Measurements from ENCODE around the gene SLC6A12.
"Not testable (repeated sequence)": the region's sequence is repeated elsewhere in the genome, so short reads cannot be mapped to it uniquely, and the experiment has no call there.

Gene SLC6A12

DNA sequence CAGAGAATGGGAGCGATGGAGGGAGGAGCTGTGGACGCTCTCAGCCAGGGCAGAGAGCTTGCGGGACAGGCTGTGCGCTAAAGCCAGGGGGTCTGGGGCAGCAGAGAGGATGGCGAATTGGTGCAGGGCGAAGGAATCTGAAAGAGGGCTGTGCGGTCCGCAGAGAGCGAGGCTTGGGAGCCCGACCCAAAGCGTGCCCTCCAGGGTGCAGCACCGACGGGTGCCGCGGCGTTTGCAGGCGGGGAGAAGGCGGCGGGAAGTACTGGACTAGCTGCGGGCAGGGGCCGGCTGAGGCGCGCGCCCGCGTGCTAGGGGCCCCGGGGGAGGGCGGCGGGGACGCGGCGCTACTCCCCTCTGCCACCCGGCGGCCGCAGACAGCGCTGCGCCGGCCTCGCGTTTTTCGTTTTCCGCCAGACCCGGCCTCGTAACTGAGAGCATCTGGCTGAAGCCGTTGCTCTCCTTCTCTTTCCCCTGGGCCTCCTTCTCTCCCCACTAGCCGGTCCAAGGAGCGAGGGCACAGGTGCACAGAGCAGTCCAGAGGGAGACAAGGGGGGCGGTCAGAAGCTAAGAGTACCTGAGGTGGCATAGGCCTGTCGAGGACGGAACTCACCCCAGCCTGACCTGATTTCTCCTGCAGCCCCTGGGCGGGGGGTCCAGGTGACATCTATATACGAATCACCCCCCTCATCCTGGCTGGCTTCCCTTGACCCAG lies 24.9 kb downstream of the SLC6A12 start:
- no peak overlapping the region for H3K27ac Mint-ChIP-seq
- peak; percentile 68 for DNase-seq
- no peaks in the 10 kb centered on the region for H3K36me3 Mint-ChIP-seq (ENCODE audit: low read depth)
- peaks cover 5% of the 10 kb centered on the region for H3K4me1 Mint-ChIP-seq (ENCODE audit: low read depth)
- peaks cover 52% of the 10 kb centered on the region for H3K27me3 Mint-ChIP-seq
- H3K9me3 Mint-ChIP-seq: no peaks in the 10 kb centered on the region
- H3K4me3 Mint-ChIP-seq: peak overlapping the region; percentile 52

DNA sequence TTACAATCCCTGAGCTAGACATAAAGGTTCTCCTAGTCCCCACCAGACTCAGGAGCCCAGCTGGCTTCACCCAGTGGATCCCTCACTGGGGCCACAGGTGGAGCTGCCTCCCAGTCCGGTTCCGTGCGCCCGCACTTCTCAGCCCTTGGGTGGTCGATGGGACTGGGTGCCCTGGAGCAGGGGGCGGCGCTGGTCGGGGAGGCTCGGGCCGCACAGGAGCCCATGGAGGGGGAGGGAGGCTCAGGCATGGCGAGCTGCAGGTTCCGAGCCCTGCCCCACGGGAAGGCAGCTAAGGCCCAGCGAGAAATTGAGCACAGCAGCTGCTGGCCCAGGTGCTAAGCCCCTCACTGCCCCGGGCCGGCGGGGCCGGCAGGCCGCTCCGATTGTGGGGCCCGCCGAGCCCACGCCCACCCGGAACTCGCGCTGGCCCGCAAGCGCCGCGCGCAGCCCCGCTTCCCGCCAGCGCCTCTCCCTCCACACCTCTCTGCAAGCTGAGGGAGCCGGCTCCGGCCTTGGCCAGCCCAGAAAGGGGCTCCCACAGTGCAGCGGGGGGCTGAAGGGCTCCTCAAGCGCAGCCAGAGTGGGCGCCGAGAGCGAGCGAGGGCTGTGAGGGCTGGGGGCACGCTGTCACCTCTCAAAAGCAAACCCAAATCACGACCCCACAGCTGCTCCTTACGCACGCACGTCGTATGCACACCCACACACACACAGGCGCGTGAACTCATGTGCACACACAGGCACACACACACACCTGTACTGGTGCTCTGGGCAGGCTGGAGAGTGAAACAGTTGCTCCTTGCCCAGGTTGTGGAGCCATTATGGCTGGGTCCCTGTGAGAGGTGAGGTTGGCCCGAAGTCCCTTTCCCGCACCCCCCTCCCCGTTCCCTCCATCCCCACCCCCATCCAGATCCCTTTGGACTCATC lies 25.7 kb downstream of the SLC6A12 start:
- H3K4me3 Mint-ChIP-seq; H3K4me1 Mint-ChIP-seq (ENCODE audit: low read depth); H3K27ac Mint-ChIP-seq; H3K36me3 Mint-ChIP-seq (ENCODE audit: low read depth); DNase-seq; H3K9me3 Mint-ChIP-seq: not testable (repeated sequence)
- peaks cover 56% of the 10 kb centered on the region for H3K27me3 Mint-ChIP-seq

GRCh38 chr12:186006-186625 lies 27.8 kb downstream of the SLC6A12 start:
- H3K4me3 Mint-ChIP-seq: no peak overlapping the region
- DNase-seq: no peak
- H3K36me3 Mint-ChIP-seq (ENCODE audit: low read depth): no peaks in the 10 kb centered on the region
- no peaks in the 10 kb centered on the region for H3K9me3 Mint-ChIP-seq
- H3K4me1 Mint-ChIP-seq (ENCODE audit: low read depth): peaks cover 5% of the 10 kb centered on the region
- H3K27me3 Mint-ChIP-seq: peaks cover 40% of the 10 kb centered on the region
- H3K27ac Mint-ChIP-seq: no peak overlapping the region

GRCh38 chr12:185576-185955 lies 28.4 kb downstream of the SLC6A12 start:
- Mint-ChIP-seq H3K4me1 (ENCODE audit: low read depth) (peaks cover 5% of the 10 kb centered on the region), H3K4me3 (no peak overlapping the region), H3K9me3 (no peaks in the 10 kb centered on the region), H3K36me3 (ENCODE audit: low read depth) (no peaks in the 10 kb centered on the region), H3K27me3 (peaks cover 37% of the 10 kb centered on the region), H3K27ac (no peak overlapping the region)
- no peak for DNase-seq

- no peaks in the 10 kb centered on the region for H3K36me3 Mint-ChIP-seq (ENCODE audit: low read depth)
- H3K27ac Mint-ChIP-seq: no peak overlapping the region
- no peaks in the 10 kb centered on the region for H3K9me3 Mint-ChIP-seq
- peaks cover 5% of the 10 kb centered on the region for H3K4me1 Mint-ChIP-seq (ENCODE audit: low read depth)
- peaks cover 33% of the 10 kb centered on the region for H3K27me3 Mint-ChIP-seq
- no peak for DNase-seq
- H3K4me3 Mint-ChIP-seq: no peak overlapping the region
Observed at GRCh38 chr12:184811-185575, 29.0 kb downstream of the SLC6A12 start.

- Mint-ChIP-seq H3K27me3 (peaks cover 31% of the 10 kb centered on the region), H3K9me3 (no peaks in the 10 kb centered on the region), H3K4me1 (ENCODE audit: low read depth) (no peaks in the 10 kb centered on the region), H3K4me3 (no peak overlapping the region), H3K36me3 (ENCODE audit: low read depth) (no peaks in the 10 kb centered on the region), H3K27ac (no peak overlapping the region)
- no peak for DNase-seq
Observed at GRCh38 chr12:182381-182892, 31.5 kb downstream of the SLC6A12 start.

DNA sequence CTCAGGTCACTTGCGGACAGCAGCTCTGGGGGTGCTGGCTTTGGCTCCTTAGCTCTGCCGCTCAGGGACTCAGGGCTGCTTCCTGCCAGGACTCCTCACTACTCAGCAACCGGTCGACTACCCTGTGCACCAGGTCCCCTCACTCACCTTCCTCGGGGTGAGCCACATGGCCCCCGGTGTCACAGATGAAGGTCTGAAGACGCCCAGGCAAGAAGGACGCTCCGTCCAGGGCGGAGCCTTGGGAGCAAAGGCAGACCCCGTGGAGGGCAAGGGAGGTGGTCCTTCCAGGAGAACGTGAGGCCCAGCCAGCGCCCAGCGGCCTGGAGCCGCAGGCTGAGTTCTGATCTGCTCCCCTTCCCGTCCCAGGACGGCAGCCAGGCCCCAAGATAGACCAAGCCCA lies 32.0 kb downstream of the SLC6A12 start:
- Mint-ChIP-seq H3K9me3 (no peaks in the 10 kb centered on the region), H3K4me1 (ENCODE audit: low read depth) (no peaks in the 10 kb centered on the region), H3K27me3 (peaks cover 30% of the 10 kb centered on the region), H3K4me3 (no peak overlapping the region), H3K36me3 (ENCODE audit: low read depth) (no peaks in the 10 kb centered on the region), H3K27ac (no peak overlapping the region)
- no peak for DNase-seq

DNA sequence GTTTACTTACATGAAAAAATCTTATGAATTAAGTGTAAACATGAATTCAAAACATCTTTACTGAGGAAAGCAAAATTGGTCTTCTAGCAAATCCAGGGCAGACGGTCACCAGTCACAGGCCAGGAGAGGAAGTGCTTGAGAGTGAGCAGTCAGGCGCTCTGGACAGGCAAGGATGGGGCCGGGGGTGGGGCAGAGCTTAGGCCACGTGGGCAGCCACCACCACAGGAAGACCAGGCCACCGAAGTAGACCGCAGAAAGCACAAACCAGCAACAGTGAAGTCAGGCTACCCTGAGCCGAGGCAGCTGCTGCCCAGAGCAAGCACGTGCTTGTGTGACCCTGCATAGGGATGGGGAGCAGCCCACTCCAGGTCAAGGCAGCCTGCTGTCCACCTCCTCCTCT lies 33.5 kb downstream of the SLC6A12 start:
- peaks cover 19% of the 10 kb centered on the region for H3K27me3 Mint-ChIP-seq
- H3K27ac Mint-ChIP-seq: no peak overlapping the region

GRCh38 chr12:179885-180284 lies 34.1 kb downstream of the SLC6A12 start:
- Mint-ChIP-seq H3K4me3 (no peak overlapping the region), H3K4me1 (ENCODE audit: low read depth) (no peaks in the 10 kb centered on the region), H3K27ac (no peak overlapping the region), H3K36me3 (ENCODE audit: low read depth) (no peaks in the 10 kb centered on the region), H3K9me3 (no peaks in the 10 kb centered on the region), H3K27me3 (peaks cover 18% of the 10 kb centered on the region)
- DNase-seq: no peak

More for the DNA sequence above, 33.5 kb downstream of the SLC6A12 start:
- no peak overlapping the region for H3K4me3 Mint-ChIP-seq
- H3K36me3 Mint-ChIP-seq (ENCODE audit: low read depth): no peaks in the 10 kb centered on the region
- no peaks in the 10 kb centered on the region for H3K9me3 Mint-ChIP-seq
- no peaks in the 10 kb centered on the region for H3K4me1 Mint-ChIP-seq (ENCODE audit: low read depth)
- no peak for DNase-seq

DNA sequence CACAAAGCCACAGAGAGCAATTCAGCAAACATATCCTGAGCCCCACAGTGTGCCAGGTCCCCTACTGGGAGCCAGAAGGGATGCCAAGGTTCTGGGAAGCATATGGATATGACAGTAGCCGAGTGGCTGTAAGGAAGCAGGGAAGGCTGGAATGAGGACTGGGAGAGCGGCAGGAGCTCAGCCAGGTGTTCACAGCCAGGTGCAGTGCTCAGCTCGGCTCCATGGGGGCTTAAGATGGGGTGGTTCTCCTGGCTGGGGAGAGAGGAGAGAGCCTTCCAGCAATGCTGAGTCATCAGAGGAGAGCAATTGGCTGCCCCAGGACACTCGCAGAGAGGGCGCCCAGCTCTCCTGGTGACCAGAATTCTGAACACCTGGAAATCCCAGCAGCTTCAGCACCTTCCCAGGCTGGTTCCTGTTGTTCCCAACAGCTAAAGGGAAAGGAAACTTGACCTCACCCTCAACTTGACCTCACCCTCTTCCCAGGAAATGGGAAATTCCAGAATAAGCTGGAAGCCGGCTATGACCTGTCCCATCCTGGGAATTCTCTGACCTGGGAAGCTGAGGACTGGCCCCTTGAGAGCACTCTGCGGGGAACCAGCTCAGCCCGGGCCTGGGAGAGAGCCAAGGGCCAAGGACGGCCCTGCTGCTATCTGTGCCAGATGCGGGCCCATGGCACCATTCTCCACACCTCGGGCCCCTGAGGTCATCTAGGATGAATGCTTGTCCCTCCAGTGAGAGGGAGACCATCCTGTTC lies 34.6 kb downstream of the SLC6A12 start:
- H3K9me3 Mint-ChIP-seq: no peaks in the 10 kb centered on the region
- H3K4me1 Mint-ChIP-seq (ENCODE audit: low read depth): no peaks in the 10 kb centered on the region
- H3K27me3 Mint-ChIP-seq: peaks cover 16% of the 10 kb centered on the region
- no peak for DNase-seq
- no peaks in the 10 kb centered on the region for H3K36me3 Mint-ChIP-seq (ENCODE audit: low read depth)
- no peak overlapping the region for H3K27ac Mint-ChIP-seq
- H3K4me3 Mint-ChIP-seq: no peak overlapping the region

DNA sequence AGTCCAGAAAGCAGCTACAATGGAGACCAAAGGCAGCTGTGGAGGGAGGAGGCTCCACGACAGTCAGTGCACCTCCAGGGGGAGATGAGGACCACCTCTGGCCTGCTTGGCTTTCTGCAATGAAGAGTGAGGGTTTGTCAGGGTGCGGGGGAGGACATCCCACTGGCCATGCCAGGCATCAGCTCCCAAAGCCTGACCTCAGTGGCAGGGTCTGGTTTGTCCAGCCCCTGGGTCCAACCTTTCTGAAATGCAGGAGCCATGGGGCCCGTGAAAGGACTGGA lies 35.2 kb downstream of the SLC6A12 start:
- DNase-seq: no peak
- no peaks in the 10 kb centered on the region for H3K9me3 Mint-ChIP-seq
- H3K4me3 Mint-ChIP-seq: no peak overlapping the region
- no peaks in the 10 kb centered on the region for H3K4me1 Mint-ChIP-seq (ENCODE audit: low read depth)
- no peaks in the 10 kb centered on the region for H3K36me3 Mint-ChIP-seq (ENCODE audit: low read depth)
- H3K27me3 Mint-ChIP-seq: peaks cover 18% of the 10 kb centered on the region
- H3K27ac Mint-ChIP-seq: no peak overlapping the region

- H3K9me3 Mint-ChIP-seq: no peaks in the 10 kb centered on the region
- H3K36me3 Mint-ChIP-seq (ENCODE audit: low read depth): no peaks in the 10 kb centered on the region
- H3K4me1 Mint-ChIP-seq (ENCODE audit: low read depth): no peaks in the 10 kb centered on the region
- no peak overlapping the region for H3K4me3 Mint-ChIP-seq
- H3K27ac Mint-ChIP-seq: no peak overlapping the region
- DNase-seq: no peak
- H3K27me3 Mint-ChIP-seq: peaks cover 17% of the 10 kb centered on the region
Observed at GRCh38 chr12:177980-178828, 35.8 kb downstream of the SLC6A12 start.

GRCh38 chr12:177336-177979 lies 36.5 kb downstream of the SLC6A12 start:
- Mint-ChIP-seq H3K27me3 (peaks cover 24% of the 10 kb centered on the region), H3K4me1 (ENCODE audit: low read depth) (no peaks in the 10 kb centered on the region), H3K36me3 (ENCODE audit: low read depth) (no peaks in the 10 kb centered on the region), H3K9me3 (no peaks in the 10 kb centered on the region), H3K27ac (no peak overlapping the region), H3K4me3 (no peak overlapping the region)
- DNase-seq: no peak

All from activated T-cell treated with anti-CD3 and anti-CD28 coated beads, Interleukin-2, amount 50 U/mL, for 24 hours (primary cell).